ENCODE data around the gene SLC34A2. TPM values are rescaled to one million over a fixed set of nuclear protein-coding genes. Genes with fewer than 3 reads are reported as not detected.

SLC34A2 gene
- total RNA-seq, 1 experiment from 2014 or later: not detected

GRCh38 chr4:25663781-25664180 is 8.1 kb downstream of the SLC34A2 start:
- H3F3A ChIP-seq (ENCODE audit: insufficient read depth, low read depth): no peaks in the 10 kb centered on the region
- no TSS peak for BruUV-seq (replicated peaks)
- POLR2A ChIA-PET (ENCODE audit: unreplicated experiment): no interaction called here

GRCh38 chr4:25666031-25666630 is 10.5 kb downstream of the SLC34A2 start:
- no peak for DNase-seq
- POLR2A ChIA-PET (ENCODE audit: unreplicated experiment): no interaction called here
- CTCF ChIA-PET: no interaction called here
- H3K4me1 ChIP-seq (replicated peaks; ENCODE audit: insufficient read depth): no peaks in the 10 kb centered on the region
- H4K20me1 ChIP-seq (ENCODE audit: insufficient read depth): no peaks in the 10 kb centered on the region
- no peak overlapping the region for H2AFZ ChIP-seq
- H3F3A ChIP-seq (ENCODE audit: insufficient read depth, low read depth): no peaks in the 10 kb centered on the region
- no TSS peak for BruUV-seq (replicated peaks)
- TF ChIP-seq EZH2 (IDR thresholded peaks at IDR 0.05; ENCODE audit: low read depth): no peak
- no peak for TF ChIP-seq CTCF (conservative IDR thresholded peaks at IDR 0.05)
- H3K79me2 ChIP-seq (ENCODE audit: low read depth): no peaks in the 10 kb centered on the region
- no peaks in the 10 kb centered on the region for H3K9me3 ChIP-seq (ENCODE audit: insufficient read depth, low read depth)
- no peak overlapping the region for H3K4me3 ChIP-seq
- H3K9me2 ChIP-seq (ENCODE audit: insufficient read depth): no peaks in the 10 kb centered on the region
- no peak overlapping the region for H3K27ac ChIP-seq
- no peaks in the 10 kb centered on the region for H3K27me3 ChIP-seq (ENCODE audit: insufficient read depth, low read depth)
- intact Hi-C loops (cut with micrococcal nuclease; ENCODE audit: unreplicated experiment): no loop called here
- H3K36me3 ChIP-seq (ENCODE audit: low read depth): no peaks in the 10 kb centered on the region
- H3K4me2 ChIP-seq: no peak overlapping the region

More at GRCh38 chr4:25663781-25664180, 8.1 kb downstream of the SLC34A2 start:
- Histone ChIP-seq H4K20me1 (ENCODE audit: insufficient read depth) (no peaks in the 10 kb centered on the region), H3K4me3 (no peak overlapping the region), H2AFZ (no peak overlapping the region), H3K4me2 (no peak overlapping the region), H3K27me3 (ENCODE audit: insufficient read depth, low read depth) (no peaks in the 10 kb centered on the region), H3K9me3 (ENCODE audit: insufficient read depth, low read depth) (no peaks in the 10 kb centered on the region), H3K36me3 (ENCODE audit: low read depth) (no peaks in the 10 kb centered on the region), H3K4me1 (replicated peaks; ENCODE audit: insufficient read depth) (no peaks in the 10 kb centered on the region), H3K79me2 (ENCODE audit: low read depth) (no peaks in the 10 kb centered on the region), H3K27ac (no peak overlapping the region), H3K9me2 (ENCODE audit: insufficient read depth) (no peaks in the 10 kb centered on the region)
- intact Hi-C loops (cut with micrococcal nuclease; ENCODE audit: unreplicated experiment): no loop called here
- CTCF ChIA-PET: no interaction called here
- TF ChIP-seq EZH2 (IDR thresholded peaks at IDR 0.05; ENCODE audit: low read depth): no peak
- no peak for DNase-seq

GRCh38 chr4:25667931-25668557 is 12.4 kb downstream of the SLC34A2 start:
- no peaks in the 10 kb centered on the region for H3K9me3 ChIP-seq (ENCODE audit: insufficient read depth, low read depth)
- POLR2A ChIA-PET (ENCODE audit: unreplicated experiment): no interaction called here
- intact Hi-C loops (cut with micrococcal nuclease; ENCODE audit: unreplicated experiment): no loop called here
- H3K4me1 ChIP-seq (replicated peaks; ENCODE audit: insufficient read depth): no peaks in the 10 kb centered on the region
- H4K20me1 ChIP-seq (ENCODE audit: insufficient read depth): no peaks in the 10 kb centered on the region
- TF ChIP-seq CTCF (conservative IDR thresholded peaks at IDR 0.05) (no peak), EZH2 (IDR thresholded peaks at IDR 0.05; ENCODE audit: low read depth) (no peak)
- H3K4me3 ChIP-seq: no peak overlapping the region
- no peaks in the 10 kb centered on the region for H3K9me2 ChIP-seq (ENCODE audit: insufficient read depth)
- no peak for DNase-seq
- H3K36me3 ChIP-seq (ENCODE audit: low read depth): no peaks in the 10 kb centered on the region
- H3K27ac ChIP-seq: no peak overlapping the region
- CTCF ChIA-PET: no interaction called here
- no peak overlapping the region for H3K4me2 ChIP-seq
- H3K27me3 ChIP-seq (ENCODE audit: insufficient read depth, low read depth): no peaks in the 10 kb centered on the region
- no peak overlapping the region for H2AFZ ChIP-seq
- H3K79me2 ChIP-seq (ENCODE audit: low read depth): no peaks in the 10 kb centered on the region
- H3F3A ChIP-seq (ENCODE audit: insufficient read depth, low read depth): no peaks in the 10 kb centered on the region
- no TSS peak for BruUV-seq (replicated peaks)

GRCh38 chr4:25670991-25671390 is 15.3 kb downstream of the SLC34A2 start:
- H3K27ac ChIP-seq: no peak overlapping the region
- no TSS peak for BruUV-seq (replicated peaks)
- H3K79me2 ChIP-seq (ENCODE audit: low read depth): no peaks in the 10 kb centered on the region
- DNase-seq: no peak
- H3F3A ChIP-seq (ENCODE audit: insufficient read depth, low read depth): no peaks in the 10 kb centered on the region
- no peaks in the 10 kb centered on the region for H3K36me3 ChIP-seq (ENCODE audit: low read depth)
- no peaks in the 10 kb centered on the region for H3K9me3 ChIP-seq (ENCODE audit: insufficient read depth, low read depth)
- no peak overlapping the region for H3K4me3 ChIP-seq
- intact Hi-C loops (cut with micrococcal nuclease; ENCODE audit: unreplicated experiment): no loop called here
- no peak overlapping the region for H3K4me2 ChIP-seq
- no peak overlapping the region for H2AFZ ChIP-seq
- no peak for TF ChIP-seq EZH2 (IDR thresholded peaks at IDR 0.05; ENCODE audit: low read depth)
- no peak for TF ChIP-seq CTCF (conservative IDR thresholded peaks at IDR 0.05)
- ChIA-PET CTCF (no interaction called here), POLR2A (ENCODE audit: unreplicated experiment) (no interaction called here)
- no peaks in the 10 kb centered on the region for H3K4me1 ChIP-seq (replicated peaks; ENCODE audit: insufficient read depth)
- H4K20me1 ChIP-seq (ENCODE audit: insufficient read depth): no peaks in the 10 kb centered on the region
- H3K27me3 ChIP-seq (ENCODE audit: insufficient read depth, low read depth): no peaks in the 10 kb centered on the region
- no peaks in the 10 kb centered on the region for H3K9me2 ChIP-seq (ENCODE audit: insufficient read depth)
